LNCaP clone FGC (cell line): ENCODE measurements around the gene SVOP.
"Not testable (repeated sequence)": the region's sequence is repeated elsewhere in the genome, so short reads cannot be mapped to it uniquely, and the experiment has no call there.

ENCODE experiments used
- DNase-seq: peaks from one replicate; pipeline ENCODE4 v3.0.0-alpha.2; 2011; ENCODE audit warnings: low read depth
- H3K4me3 ChIP-seq: 2 replicates; pipeline ENCODE4 v1.5.1; 2011; ENCODE audit warnings: mild to moderate bottlenecking, low read depth, low read length, control low read depth
- CTCF ChIP-seq: IDR thresholded peaks from 2 replicates; pipeline ENCODE4 v1.5.1; 2012; ENCODE audit warnings: mild to moderate bottlenecking; ENCODE audit not compliant: control insufficient read depth, insufficient read depth; ENCODE audit errors: extremely low read depth

Gene SVOP

GRCh38 chr12:108875682-108876361, 145.0 kb downstream of the SVOP start:
- TF ChIP-seq CTCF: no peak
- DNase-seq: no peak
- H3K4me3 ChIP-seq: no peak overlapping the region

GRCh38 chr12:108875280-108875679, 145.6 kb downstream of the SVOP start:
- no peak overlapping the region for H3K4me3 ChIP-seq
- no peak for TF ChIP-seq CTCF
- no peak for DNase-seq

- no peak for TF ChIP-seq CTCF
- no peak overlapping the region for H3K4me3 ChIP-seq
- DNase-seq: no peak
These were observed 152.1 kb downstream of the SVOP start for GRCh38 chr12:108868781-108869180.

GRCh38 chr12:108866083-108866482, 154.8 kb downstream of the SVOP start:
- H3K4me3 ChIP-seq, DNase-seq: not testable (repeated sequence)

GRCh38 chr12:108865169-108865568, 155.7 kb downstream of the SVOP start:
- TF ChIP-seq CTCF: no peak
- no peak for DNase-seq
- H3K4me3 ChIP-seq: no peak overlapping the region

GRCh38 chr12:108862588-108862959, 158.3 kb downstream of the SVOP start:
- TF ChIP-seq CTCF: no peak
- DNase-seq: no peak
- no peak overlapping the region for H3K4me3 ChIP-seq

- DNase-seq: no peak
- no peak for TF ChIP-seq CTCF
- H3K4me3 ChIP-seq: no peak overlapping the region
These were observed 158.8 kb downstream of the SVOP start for GRCh38 chr12:108861878-108862587.
